Fibroblast of the aortic adventitia (primary cell): Measurements from ENCODE around the gene FRAS1. TPM values are rescaled to one million over a fixed set of nuclear protein-coding genes. Genes with fewer than 3 reads are reported as not detected.

Experiments
- DNase-seq: peaks from one replicate; pipeline ENCODE4 v3.0.0-alpha.2; 2010; ENCODE audit warnings: low read depth
- H3K4me3 ChIP-seq: 2 replicates; pipeline ENCODE4 v1.5.1; 2011; ENCODE audit warnings: low read depth, mild to moderate bottlenecking, control low read depth, low read length, moderate library complexity
- total RNA-seq: library from RNA; depleted of rRNA; stranded (reverse); fragments of >200 nt; gene quantifications from 2 replicates; pipeline ENCODE4 v1.2.3, GENCODE V29; 2012; ENCODE audit warnings: low replicate concordance
- TF ChIP-seq, protein P1 (sequence below): IDR thresholded peaks from 2 replicates; pipeline ENCODE4 v1.5.1; 2011; ENCODE audit warnings: mild to moderate bottlenecking, low read length, control low read depth, inconsistent platforms; ENCODE audit not compliant: insufficient read depth

The FRAS1 gene
- total RNA-seq, 1 donor: 1.9 TPM

GRCh38 chr4:78570117-78570516 lies 513.0 kb downstream of the FRAS1 start:
- TF ChIP-seq, protein P1, sequence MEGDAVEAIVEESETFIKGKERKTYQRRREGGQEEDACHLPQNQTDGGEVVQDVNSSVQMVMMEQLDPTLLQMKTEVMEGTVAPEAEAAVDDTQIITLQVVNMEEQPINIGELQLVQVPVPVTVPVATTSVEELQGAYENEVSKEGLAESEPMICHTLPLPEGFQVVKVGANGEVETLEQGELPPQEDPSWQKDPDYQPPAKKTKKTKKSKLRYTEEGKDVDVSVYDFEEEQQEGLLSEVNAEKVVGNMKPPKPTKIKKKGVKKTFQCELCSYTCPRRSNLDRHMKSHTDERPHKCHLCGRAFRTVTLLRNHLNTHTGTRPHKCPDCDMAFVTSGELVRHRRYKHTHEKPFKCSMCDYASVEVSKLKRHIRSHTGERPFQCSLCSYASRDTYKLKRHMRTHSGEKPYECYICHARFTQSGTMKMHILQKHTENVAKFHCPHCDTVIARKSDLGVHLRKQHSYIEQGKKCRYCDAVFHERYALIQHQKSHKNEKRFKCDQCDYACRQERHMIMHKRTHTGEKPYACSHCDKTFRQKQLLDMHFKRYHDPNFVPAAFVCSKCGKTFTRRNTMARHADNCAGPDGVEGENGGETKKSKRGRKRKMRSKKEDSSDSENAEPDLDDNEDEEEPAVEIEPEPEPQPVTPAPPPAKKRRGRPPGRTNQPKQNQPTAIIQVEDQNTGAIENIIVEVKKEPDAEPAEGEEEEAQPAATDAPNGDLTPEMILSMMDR: no peak
- DNase-seq: no peak
- no peak overlapping the region for H3K4me3 ChIP-seq

DNA sequence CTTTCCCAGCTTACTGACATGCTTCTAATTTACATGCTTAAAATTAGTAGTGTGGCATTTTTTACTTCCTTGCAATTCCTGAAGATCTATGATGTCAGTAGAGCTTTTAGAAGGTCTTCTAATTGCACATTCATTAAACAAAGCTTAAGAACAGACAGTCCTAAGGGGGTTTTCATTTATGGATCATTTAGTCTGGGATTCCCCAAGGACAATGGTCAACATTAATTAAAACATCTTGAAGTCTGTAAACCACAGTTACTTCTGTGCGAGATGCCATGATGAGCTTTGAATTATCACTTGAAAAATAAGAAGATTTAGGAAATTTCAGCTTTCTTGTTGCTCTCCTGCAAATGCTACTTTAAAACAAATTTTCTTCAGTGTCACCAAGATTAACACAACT lies 514.7 kb downstream of the FRAS1 start:
- H3K4me3 ChIP-seq: no peak overlapping the region
- DNase-seq: no peak
- TF ChIP-seq, protein P1: no peak

DNA sequence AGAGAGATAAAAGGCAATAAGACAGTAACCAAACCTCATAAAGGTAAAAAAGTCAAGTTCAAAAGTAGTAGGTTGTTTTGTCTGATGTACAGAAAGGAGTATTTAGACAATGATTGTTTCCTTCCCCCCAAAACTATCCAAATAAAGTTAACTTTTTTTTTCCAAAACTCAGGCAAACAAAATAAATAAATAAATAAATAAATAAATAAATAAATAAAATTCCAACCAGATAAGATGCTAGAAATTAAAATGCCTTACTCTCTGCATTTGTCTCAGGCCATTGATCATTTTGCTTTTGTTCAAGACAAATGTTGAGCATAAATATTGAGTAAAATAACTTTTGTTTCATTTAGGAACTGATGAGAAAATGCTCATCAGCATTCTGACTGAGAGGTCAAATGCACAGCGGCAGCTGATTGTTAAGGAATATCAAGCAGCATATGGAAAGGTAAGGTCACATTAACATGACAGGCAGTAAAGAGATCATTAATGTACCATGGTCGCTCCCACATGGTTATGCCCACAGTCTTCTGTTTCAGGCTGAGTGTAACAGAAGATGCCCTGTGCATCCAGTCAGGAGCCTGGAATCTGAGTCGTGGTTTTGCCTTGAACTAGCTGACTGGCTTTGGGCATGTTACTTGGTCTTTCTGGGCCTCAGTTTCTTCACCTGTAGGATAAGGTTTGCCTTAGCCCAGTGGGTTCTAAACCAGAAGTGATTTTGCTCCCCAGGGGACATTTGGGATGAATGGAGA lies 521.7 kb downstream of the FRAS1 start:
- DNase-seq: no peak
- TF ChIP-seq, protein P1: no peak
- H3K4me3 ChIP-seq: no peak overlapping the region

GRCh38 chr4:78581618-78582017 lies 524.5 kb downstream of the FRAS1 start:
- DNase-seq: no peak
- TF ChIP-seq, protein P1: no peak
- no peak overlapping the region for H3K4me3 ChIP-seq

- peak; percentile 40 for DNase-seq
- TF ChIP-seq, protein P1: no peak
Measured at GRCh38 chr4:78584863-78585547, 527.9 kb downstream of the FRAS1 start.

DNA sequence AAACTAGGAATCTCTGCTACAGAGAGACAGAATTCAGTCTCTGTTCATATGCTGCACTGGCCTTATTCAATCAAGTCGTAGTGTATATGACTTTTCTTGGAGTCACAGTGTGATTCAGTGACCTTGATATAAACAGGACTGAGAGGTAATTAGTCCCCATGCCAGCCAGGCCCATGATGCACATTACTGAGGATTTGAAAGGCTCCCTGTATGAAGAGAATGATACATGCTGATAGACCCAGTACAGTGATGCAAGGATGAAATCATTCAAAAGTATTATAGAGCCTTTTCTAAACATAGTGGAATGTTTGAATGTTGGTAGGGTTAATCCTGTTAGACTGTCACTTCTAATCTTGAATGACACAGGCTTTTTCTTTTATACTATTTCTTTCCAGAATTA lies 528.5 kb downstream of the FRAS1 start:
- H3K4me3 ChIP-seq: no peak overlapping the region
- no peak for DNase-seq
- TF ChIP-seq, protein P1: no peak

More at GRCh38 chr4:78584863-78585547, 527.9 kb downstream of the FRAS1 start:
- H3K4me3 ChIP-seq: no peak overlapping the region
